Activated CD4-positive, CD25-positive, alpha-beta regulatory T cell treated with anti-CD3 and anti-CD28 coated beads, Interleukin-2, amount 50 U/mL, for 16 hours (primary cell): ENCODE data around the gene TAMALIN.
A peak's percentile ranks its signal among the peaks of the same experiment; 100 is the strongest.

Source experiments
- DNase-seq: peaks from one replicate; pipeline ENCODE4 v3.0.0-alpha.2; 2020; ENCODE audit warnings: low read depth, low spot score

Gene TAMALIN

DNA sequence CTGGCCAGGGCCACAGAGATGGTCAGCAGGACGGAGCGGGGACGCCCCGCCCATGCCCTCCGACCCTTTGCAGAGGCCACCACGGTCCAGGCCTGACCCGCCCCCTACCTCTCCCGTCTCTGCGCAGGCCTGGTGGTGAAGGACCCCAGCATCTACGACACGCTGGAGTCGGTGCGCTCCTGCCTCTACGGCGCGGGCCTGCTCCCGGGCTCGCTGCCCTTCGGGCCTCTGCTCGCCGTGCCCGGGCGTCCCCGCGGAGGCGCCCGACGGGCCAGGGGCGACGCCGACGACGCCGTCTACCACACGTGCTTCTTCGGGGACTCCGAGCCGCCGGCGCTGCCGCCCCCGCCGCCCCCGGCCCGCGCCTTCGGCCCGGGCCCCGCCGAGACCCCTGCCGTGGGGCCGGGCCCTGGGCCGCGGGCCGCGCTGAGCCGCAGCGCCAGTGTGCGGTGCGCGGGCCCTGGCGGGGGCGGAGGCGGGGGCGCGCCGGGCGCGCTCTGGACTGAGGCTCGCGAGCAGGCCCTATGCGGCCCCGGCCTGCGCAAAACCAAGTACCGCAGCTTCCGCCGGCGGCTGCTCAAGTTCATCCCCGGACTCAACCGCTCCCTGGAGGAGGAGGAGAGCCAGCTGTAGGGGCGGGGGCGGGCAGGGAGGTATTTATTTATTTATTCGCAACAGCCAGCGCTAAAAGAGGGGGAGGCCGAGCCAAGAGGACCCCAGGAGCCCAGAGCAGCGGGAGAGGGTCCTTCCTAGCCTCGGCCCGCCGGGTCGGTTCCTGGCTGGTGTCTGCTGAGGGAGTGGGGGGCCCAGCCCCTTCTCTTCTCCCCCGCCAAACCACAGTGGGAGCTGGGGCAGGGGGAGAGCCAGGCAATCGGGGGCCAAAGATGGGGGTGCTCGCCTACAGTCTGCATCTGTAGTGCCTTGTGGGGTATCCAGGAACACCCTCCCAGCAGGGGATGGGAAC is 8.1 kb downstream of the TAMALIN start:
- no peak for DNase-seq

DNA sequence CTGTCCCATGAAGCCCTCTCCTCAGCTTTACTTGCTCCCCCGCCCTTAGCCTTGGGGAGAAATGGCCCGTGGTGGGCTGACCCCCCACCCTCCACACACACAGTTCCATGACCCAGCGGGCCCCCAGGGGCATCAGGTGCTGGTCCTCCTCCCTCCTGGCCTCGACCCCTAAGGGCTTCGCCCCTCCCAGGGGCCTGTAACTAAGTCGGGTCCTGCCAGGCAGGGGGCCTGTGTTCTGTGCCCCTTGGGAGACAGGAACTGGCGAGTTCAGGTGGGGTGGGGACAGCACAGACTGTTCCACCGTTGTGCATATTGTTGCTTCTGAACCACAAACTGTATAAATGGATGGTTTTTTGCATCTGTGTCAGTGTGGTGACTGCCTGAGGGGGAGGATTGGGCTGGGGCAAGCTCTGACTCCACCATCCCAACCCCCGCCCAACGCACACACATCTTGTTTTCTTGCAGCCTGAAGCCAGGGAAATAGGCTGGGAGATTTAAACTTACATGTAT is 8.8 kb downstream of the TAMALIN start:
- DNase-seq: no peak

DNA sequence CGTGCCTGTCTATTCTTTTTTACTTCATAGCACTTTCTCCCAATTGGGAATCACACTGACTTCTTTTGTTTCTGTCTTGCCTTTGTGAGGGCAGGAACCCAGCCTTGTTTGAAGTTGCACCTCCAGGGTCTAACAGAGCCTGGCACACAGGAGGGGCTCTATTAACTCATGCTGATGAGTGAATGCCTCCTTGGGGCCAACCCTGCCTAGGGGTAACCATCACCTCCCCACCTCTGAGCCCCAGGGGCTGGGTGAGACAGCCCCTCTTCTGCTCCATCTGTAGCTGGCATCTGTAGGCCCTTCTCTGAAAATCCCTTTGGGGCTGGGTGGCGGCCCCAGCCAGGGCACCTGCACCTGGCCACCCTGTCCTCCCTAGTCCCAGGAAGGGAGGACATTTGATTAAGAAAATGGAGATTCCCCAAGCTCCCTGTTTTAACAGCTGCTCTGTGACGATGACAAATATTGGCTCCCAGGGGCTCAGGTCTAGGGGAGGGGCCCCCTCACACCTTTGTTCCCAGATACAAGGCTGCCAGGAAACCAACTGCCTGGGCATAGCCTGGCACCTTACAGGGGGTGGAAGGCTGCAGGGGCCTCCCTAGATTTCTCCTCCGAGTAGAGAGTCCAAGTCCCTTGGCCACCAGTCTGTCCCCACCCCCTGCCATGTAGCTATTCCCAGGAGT is 11.8 kb downstream of the TAMALIN start:
- DNase-seq: no peak

DNA sequence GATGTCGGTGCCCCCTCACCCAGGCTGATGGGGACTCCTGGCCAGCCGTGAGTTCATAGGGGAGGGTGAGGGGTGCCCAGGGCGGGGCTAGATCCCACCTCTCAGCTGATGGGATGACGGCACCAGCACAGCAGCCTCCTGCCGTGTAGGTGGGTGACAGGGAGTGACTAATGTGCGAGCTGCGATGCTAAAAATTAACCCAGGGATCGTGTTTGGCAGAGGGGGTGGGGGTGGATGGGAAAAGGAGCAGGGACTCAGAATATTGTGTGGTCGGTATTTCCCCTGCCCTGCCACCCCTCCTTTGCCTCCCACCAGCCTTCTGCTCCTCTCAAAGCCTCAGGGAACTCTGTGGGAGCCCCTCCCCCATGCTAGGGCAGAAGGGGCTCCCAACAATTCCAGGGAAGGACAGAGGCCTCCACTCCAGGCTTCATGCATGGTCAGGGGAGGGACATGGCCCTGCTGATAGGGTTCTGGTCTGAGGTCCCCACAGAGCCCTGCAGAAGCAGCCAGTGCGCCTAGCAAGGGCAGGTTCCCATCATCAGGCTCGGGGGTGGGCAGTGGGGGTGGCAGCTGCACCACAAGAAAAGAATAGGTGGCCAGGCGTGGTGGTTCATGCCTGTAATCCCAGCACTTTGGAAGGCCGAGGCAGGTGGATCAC is 12.5 kb downstream of the TAMALIN start:
- DNase-seq: no peak

DNA sequence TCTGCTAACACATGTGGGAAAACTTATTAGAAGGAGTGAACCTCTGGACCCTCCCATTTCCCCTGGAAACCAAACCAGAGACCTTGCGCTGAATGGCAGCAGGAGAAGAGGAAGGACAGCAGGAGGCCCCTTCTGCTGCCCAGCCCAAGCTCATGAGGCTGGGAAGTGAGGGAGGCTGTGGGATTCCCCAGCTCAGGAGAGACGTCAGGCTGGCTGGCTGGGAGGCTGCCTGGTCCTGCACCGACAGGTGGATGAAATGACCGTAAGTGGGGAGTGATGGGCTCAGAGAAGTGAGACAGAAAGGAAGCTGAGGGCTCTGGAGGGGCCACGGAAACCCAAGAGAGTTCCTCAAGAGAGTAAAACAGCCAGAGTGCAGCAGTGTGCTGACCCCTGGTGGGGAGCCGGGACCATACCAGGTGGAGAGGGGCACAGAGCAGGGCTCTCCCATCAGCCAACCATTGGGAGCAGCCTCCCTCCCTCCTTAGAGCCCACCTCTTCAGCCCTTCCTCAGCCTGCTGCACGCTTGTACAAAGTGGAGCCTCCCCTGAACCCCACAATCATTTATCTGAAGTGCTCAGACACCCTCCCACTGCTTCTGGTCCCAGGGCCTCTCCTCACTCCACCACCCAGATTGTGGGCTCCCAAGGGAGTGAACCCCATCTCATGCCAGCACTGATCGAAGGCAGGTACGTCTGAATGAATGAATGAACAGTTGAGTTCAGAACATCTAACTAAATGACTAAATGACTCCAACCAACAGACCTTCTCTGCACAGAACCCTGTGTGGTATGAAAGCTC is 14.0 kb downstream of the TAMALIN start:
- DNase-seq: no peak

DNA sequence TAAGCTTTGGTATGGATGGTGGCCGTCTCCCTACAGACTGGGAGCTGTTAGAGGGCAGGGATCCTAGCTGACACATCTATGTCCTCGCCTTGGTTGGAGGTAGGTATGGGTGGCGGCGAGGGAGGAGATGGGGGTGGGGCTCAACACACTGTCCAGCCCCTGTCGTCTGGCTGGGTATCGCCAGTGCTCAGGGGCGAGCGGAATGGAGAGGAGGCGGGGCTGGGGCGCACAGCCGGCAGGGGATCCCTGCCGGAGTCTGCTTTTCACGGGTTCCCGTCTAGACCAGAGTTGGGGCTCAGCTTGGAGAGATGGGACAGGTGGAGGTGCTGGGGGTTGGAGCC is 16.1 kb downstream of the TAMALIN start:
- DNase-seq: no peak

DNA sequence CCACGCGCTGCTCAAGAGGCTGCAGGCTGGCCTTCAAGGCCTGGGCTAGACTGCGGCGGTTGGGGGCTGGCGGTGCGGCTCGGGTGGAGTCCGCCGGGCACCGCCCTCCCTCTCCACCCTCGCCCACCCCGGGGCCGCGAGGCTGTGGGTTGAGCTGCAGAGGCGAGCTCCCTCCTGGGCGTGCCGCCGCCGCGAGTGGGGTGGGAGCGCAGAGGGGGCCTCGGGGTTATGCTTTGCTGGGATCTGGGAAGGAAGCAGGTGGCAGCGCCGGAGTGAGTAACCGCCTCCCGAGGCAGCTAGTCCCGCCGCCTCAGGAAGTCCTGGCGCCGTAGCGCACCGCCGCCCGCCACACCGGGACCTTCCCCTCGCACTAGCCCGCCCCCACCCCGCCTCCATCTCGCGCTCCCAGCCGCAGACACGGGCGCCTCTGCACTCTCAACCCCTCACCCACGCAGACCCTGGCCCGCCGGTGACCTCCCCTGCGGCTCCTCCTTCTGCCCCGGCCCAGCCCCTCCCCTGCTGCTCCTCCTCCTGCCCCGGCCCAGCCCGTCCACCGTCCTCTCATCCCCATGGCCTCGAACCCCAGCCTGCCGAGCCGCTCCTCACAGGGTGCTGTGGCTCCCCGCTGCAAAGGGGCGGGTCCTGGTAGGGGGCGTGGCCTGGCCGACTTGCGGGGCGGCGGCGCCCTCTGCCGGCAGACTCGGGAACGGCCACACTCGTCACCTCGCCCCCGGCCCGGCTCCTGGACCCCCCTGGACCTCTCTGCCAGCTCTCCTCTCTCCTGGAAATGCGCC is 16.6 kb downstream of the TAMALIN start:
- DNase-seq: peak; percentile 76

DNA sequence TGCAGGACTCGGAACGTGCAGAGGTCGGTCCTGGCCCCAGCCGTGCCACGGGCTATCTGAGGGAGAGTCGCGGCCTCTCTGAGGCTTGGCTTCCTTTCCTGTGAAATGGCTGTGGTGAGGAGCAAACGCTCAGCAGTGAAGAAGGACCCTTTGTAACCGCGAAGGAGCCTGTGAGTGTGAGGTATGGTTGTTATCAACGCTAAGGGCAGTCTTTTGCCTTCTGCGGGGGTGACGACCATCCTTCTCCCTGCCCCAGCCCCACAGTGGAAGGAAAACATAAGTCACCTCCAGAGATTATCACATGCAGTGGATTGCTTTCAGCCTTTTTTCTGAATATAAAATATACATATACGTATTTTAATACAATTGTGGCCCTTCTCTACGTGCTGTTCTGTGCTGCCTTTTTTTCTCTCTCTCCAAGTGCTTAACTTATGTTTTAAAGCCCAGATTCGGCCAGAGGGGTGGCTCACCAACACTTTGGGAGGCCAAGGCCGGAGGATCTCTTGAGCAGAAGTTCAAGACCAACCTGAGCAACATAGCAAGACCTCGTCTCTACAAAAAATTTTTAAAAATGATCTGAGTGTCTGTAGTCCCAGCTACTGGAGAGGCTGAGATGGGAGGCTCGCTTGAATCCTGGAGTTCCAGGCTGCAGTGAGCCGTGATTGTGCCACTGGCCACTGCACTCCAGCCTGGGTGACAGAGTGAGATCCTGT is 17.4 kb downstream of the TAMALIN start:
- no peak for DNase-seq

DNA sequence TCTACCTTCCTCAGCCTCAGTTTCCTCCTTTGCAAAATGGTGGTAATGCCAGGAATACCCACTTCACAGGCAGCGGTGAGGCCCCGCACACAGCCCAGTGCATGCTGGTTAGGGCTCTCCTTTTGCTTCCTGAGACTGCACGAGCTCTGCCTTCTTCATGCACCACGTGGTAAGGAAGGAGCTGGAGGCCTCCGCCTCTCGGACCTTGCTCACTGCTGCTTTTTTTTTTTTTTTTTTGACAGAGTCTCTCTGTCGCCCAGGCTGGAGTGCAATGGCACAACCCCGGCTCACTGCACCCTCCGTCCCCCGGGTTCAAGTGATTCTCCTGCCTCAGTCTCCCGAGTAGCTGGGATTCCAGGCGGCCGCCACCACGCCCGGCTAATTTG is 18.1 kb downstream of the TAMALIN start:
- no peak for DNase-seq

DNA sequence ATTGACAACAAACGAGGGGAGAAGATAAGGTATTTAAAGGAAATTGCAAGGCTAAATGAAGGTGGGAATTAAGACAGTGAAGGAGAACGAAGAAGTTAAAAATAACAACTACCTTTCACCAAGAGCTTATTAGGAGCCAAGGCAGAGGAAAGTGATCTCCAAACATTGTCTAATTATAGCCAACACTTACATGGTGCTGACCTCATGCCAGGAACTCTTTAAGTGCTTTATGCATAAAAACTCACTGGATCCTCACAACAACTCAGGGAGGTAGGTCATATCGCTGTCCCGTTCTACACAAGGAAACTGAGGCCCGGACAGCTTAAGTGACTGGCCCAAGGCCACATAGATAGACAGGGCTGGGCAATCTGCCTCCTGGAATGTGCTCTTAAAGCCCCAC is 19.5 kb downstream of the TAMALIN start:
- no peak for DNase-seq

DNA sequence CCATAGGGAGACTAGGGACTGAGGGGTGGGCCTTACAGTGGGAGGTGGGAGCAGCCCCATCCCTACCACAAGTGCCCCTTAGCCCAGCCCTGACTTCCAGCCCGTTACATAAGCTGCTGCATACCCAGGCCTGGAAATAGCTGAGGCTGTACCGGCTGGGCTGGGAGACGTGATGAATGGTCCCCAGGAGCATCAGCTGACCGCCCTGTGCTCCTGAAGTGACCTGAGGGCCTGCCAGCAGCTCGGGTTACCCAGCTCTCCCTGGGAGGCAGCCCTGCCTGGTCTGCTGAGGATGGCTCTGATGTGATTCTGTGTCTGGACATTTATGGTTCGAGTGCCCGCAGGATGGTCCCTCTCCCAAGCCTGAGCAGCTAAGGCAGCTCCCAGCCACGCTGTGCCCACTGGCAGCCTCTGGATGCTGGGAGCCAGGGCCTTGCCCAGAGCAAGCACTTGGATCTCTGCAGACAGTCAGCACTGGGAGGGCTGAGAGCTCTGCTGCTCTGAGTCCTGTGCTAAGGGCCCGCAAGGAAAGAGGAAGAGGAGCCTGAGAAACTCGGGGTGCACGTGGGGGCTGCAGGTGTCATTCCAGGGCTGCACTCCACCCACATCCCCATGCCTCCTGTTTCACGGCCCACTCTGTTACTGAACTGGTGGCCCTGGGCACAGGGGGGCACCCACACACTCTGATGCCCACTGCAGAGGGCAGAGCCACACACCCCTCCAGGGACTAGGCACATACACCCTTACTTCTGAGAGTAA is 20.5 kb downstream of the TAMALIN start:
- no peak for DNase-seq

DNA sequence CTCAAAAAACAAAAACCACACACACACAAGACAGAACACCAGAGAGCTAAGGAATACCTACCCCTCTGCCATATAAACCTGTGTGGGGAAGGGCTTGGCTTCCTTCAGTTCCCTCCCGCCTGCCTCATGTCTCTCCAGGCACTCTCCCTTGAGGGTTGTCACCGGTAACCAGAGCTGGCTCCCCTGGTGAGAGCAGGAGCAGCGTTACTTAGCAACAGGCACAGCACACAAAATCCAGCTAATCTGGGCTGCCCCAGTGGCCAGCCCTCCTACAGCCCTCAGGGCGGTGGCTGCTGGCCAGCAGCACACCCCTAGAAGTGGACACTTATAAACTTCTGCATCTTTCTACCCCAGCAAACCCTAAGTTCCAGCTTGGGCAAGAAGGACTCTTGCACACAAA is 22.9 kb downstream of the TAMALIN start:
- DNase-seq: no peak

DNA sequence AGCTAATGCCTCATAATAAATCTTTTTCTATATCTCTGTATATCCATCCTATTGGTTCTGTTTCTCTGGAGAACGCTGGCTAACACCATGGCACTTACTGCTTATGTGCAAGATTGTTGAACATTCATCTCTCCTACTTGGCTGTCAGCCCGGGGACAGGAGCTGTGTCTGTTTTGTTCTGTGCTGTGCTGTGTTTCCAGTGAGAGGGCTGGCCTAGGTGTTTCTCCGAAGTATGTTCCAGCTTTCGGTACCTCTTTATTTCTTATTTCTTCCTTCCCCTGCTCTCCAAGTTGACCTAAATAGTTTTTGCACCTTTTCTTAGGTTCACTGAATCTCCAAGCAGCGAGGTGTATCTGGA is 25.7 kb downstream of the TAMALIN start:
- DNase-seq: no peak

DNA sequence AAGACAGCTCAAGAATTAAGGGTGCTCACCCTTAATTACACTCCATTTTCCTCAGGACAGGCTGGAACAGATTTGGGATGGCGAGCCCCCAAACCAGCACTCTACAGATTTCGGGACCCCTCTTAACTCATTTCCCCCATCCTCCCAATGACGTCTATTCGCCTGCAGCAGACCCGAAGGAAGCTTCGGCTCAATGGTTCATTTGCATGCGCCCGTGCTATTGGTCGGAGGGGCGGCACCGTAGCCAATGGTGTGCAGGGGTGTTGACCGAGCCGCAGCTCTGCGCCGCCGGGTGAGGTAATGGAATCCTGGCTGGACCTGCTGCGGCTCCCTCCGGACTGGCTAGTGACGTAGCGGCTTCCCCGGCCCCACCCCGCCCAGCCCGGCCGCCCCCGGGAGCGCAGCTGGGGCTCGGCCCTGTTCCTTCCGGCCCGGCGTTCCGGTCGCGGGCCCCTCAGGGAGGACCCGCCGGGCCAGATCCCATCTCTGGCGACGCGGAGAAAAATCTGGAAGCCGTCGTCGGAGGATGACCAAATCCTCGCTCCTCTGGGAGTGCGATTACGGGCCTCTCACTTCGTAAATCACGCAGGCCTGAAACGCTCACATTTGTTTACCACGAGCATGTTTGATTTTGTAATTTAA is 26.2 kb downstream of the TAMALIN start:
- DNase-seq: peak; percentile 79

DNA sequence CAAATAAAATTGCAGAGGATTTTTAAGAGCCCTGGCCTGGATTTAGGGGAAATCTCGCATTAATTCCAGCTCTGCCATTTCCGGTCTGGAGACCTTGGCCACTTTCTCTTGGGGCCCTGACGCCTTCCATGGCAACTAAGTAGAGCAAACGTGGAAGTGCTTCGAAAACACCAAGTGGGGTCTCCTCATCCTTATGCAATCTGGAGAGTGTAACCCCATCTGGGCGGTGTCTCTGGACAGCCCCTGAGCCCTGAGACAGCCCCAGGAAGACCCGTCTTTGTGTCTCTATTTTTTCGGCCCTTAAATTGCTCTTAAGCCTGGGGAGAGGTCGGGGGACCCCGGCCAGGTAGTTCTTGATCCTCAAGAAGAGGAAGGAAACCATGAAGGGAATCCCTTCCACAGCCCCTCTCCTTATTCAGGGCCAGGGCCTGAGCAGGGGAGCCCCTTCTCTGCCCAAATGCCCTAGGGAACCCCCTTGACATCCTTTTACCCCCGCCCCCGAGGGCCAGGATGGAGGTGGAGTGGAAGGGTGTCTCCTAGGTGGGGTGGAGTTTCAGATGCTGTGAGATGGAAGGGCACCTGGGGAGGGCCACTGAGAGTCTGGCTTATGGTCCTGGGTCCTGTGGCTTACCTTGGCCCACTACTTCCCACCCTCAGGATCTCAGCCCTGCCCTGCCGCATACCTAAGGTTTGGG is 26.8 kb downstream of the TAMALIN start:
- DNase-seq: no peak

DNA sequence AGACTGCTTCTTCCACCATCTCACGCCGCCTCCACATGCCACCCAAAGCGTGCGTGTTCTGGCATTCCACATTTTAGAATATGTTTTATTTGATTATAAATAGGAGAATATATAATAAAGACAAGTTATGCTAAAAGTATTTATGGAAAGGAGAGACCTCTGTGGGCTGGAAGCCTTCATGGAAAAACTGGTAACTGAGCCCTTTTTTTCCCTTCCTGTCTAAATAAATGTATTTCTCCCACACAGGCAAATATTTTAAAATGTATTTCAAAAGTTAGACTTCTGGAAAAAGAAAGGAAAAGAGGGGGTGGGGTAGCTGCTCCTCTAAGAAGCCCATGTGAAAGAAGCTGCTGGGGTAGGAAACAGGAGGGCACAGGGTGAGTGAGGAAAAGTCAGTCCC is 28.4 kb downstream of the TAMALIN start:
- no peak for DNase-seq

DNA sequence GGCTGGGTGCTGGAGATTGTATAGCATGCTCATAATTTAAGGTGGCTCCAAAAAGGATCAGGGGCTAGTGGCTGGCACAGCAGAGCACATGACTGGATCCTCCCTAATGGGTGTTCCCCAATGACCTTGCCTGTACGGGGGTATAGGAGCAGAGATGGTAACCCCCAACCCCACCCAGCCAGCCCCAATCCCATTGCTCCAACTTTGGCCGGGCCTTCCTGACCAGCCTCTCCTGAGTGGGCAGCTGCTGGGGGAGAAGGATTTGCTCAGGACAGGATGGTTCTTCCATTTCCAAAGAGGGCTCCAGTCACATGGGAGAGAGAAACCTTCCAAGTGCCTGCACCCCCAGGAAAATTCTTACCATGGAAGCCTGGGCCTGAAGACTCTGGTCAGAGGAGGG is 29.2 kb downstream of the TAMALIN start:
- DNase-seq: no peak

DNA sequence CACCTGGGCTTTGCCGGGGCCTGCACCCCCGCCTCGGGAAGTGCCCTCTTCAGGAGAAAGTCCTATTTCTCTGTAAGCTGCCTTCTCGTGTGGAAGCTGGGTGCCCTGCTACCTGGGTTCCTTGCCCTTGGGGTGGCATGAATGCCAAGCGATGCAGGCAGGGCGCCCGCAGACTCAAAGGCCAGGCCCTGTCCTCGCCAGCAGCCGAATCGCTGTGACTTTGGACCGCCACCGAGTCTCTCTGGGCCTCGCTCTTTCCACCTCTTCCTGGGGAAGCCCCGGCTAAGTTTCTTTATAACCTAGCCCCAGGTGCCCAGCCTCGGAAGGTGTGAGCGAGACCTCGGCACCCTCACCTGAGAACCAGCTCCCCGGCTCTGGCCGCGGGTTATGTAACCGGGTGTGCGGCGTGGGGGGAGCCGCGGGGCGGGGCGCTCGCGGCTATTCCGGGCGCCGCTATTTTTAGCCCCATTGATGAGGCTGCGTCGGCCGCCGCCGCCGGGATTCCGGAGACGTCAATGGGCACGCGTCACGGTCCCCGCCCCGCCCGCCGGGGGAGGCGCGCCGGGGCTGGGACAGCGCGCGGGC is 29.9 kb downstream of the TAMALIN start:
- DNase-seq: peak; percentile 71
